HCT116 (cell line): Measurements from ENCODE around the gene TENT5A. TPM values are rescaled to one million over a fixed set of nuclear protein-coding genes. Genes with fewer than 3 reads are reported as not detected.

ENCODE experiments used
- ATAC-seq: fragments of 200-7000 bp; cut with Tn5 transposase; 2 replicates; pipeline ENCODE4 v1.9.1; 2020; ENCODE audit warnings: mild to moderate bottlenecking, moderate library complexity
- BruUV-seq: library from RNA; stranded (reverse); fragments of 400-500 nt; replicated peaks from 2 replicates; lab custom pipeline; 2021; lab: Mats Ljungman, UMichigan
- CTCF ChIA-PET: fragments of 300-600 bp; sonication (Branson Sonifier 250); formaldehyde crosslinking; loops from one replicate; lab custom pipeline; 2021; ENCODE audit warnings: antibody characterized with exemption; lab: Charles Lee
- POLR2A ChIA-PET: fragments of 300-600, 350-600 bp; sonication (Branson Sonifier 250); formaldehyde crosslinking; loops from one replicate; lab custom pipeline; 2021; ENCODE audit warnings: antibody characterized with exemption; lab: Charles Lee
- RAD21 ChIA-PET, 2 experiments: fragments of 300-600 bp; sonication (Branson Sonifier 250); formaldehyde crosslinking; loops; one replicate each; lab custom pipeline; 2023; ENCODE audit warnings: low total read pairs in 2 of 2; ENCODE audit not compliant: uncharacterized antibody in 2 of 2, unreplicated experiment in 2 of 2, low non-redundant PET in 1 of 2; lab: Charles Lee
- DNase-seq: peaks from one replicate; pipeline ENCODE4 v3.0.0-alpha.2; 2010; ENCODE audit warnings: low read depth, low spot score
- H2AFZ ChIP-seq: fragments of 200-600 bp; shearing (Covaris generic), sonication (generic); 2 replicates; pipeline ENCODE4 v1.6.1; 2017; ENCODE audit warnings: low read depth, mixed run types, mixed read lengths, antibody characterized with exemption, low read length; ENCODE audit not compliant: poor library complexity, severe bottlenecking
- H3K27ac ChIP-seq: 2 replicates; pipeline ENCODE4 v1.5.1; 2012; ENCODE audit warnings: low read depth, low read length
- H3K27me3 ChIP-seq: fragments of 200-600 bp; sonication (generic); 2 replicates; pipeline ENCODE4 v1.6.1; 2016; ENCODE audit warnings: mixed run types, low read length, mixed read lengths; ENCODE audit not compliant: insufficient read depth
- H3K36me3 ChIP-seq, 2 experiments: fragments of 200-500 bp in 1 of 2; fragments of 200-600 bp in 1 of 2; sonication (Bioruptor generic) in 1 of 2; sonication (generic) in 1 of 2; 2 replicates each; pipeline versions ENCODE4 v1.5.1 to v1.6.1; 2014 to 2016; ENCODE audit warnings: low read length in 2 of 2, inconsistent platforms in 1 of 2, mixed read lengths in 1 of 2, mixed run types in 1 of 2; ENCODE audit not compliant: insufficient read depth in 2 of 2, control insufficient read depth in 1 of 2
- H3K4me1 ChIP-seq, 2 experiments: fragments of 200-600 bp in 1 of 2; sonication (generic) in 1 of 2; 2 replicates each; pipeline versions ENCODE4 v1.5.1 to v1.6.1; 2012 to 2017; ENCODE audit warnings: low read length in 2 of 2, inconsistent platforms in 1 of 2, mild to moderate bottlenecking in 1 of 2, mixed read lengths in 1 of 2, mixed run types in 1 of 2, moderate library complexity in 1 of 2; ENCODE audit not compliant: insufficient read depth in 2 of 2, control insufficient read depth in 1 of 2
- H3K4me2 ChIP-seq: fragments of 200-600 bp; sonication (generic); 2 replicates; pipeline ENCODE4 v1.6.1; 2017; ENCODE audit warnings: mixed run types, low read length, mixed read lengths
- H3K4me3 ChIP-seq, 2 experiments: fragments of 200-600 bp in 1 of 2; sonication (generic) in 1 of 2; replicated peaks in 1 of 2; 2 replicates each; pipeline ENCODE4 v1.5.1; 2011 to 2016; ENCODE audit warnings: low read length in 2 of 2, control low read depth in 1 of 2, low read depth in 1 of 2, mild to moderate bottlenecking in 1 of 2, mixed read lengths in 1 of 2, mixed run types in 1 of 2
- H3K79me2 ChIP-seq: fragments of 200-600 bp; sonication (generic); 2 replicates; pipeline ENCODE4 v1.6.1; 2017; ENCODE audit warnings: mild to moderate bottlenecking, mixed run types, low read length, moderate library complexity, mixed read lengths; ENCODE audit not compliant: insufficient read depth
- H3K9ac ChIP-seq: fragments of 200-600 bp; sonication (generic); 2 replicates; pipeline ENCODE4 v1.6.1; 2016; ENCODE audit warnings: low read length, mixed read lengths
- H3K9me2 ChIP-seq: fragments of 200-600 bp; sonication (generic), shearing (Covaris generic); 2 replicates; pipeline ENCODE4 v1.6.1; 2017; ENCODE audit warnings: mixed run types, mild to moderate bottlenecking, moderate library complexity; ENCODE audit not compliant: insufficient read depth
- H3K9me3 ChIP-seq, 2 experiments: fragments of 200-500 bp in 1 of 2; fragments of 200-600 bp in 1 of 2; sonication (Bioruptor generic) in 1 of 2; sonication (generic) in 1 of 2; 2 replicates each; pipeline ENCODE4 v1.6.1; 2014 to 2017; ENCODE audit warnings: low read length in 2 of 2, mixed read lengths in 2 of 2, inconsistent platforms in 1 of 2, low read depth in 1 of 2, mild to moderate bottlenecking in 1 of 2, mixed run types in 1 of 2, moderate library complexity in 1 of 2; ENCODE audit not compliant: control insufficient read depth in 1 of 2, insufficient read depth in 1 of 2
- H4K20me1 ChIP-seq: fragments of 200-600 bp; sonication (generic), shearing (Covaris generic); 2 replicates; pipeline ENCODE4 v1.6.1; 2017; ENCODE audit warnings: mixed run types, mild to moderate bottlenecking, moderate library complexity; ENCODE audit not compliant: insufficient read depth
- CBX3 ChIP-seq: IDR thresholded peaks from 2 replicates; pipeline ENCODE4 v1.6.1; 2012; ENCODE audit warnings: low read depth
- CEBPB ChIP-seq: IDR thresholded peaks from 2 replicates; pipeline ENCODE4 v1.6.1; 2012; ENCODE audit warnings: low read depth
- ELF1 ChIP-seq: IDR thresholded peaks from 2 replicates; pipeline ENCODE4 v1.6.1; 2012; ENCODE audit warnings: low read depth, borderline replicate concordance
- EZH2 ChIP-seq: fragments of 200-600 bp; sonication (generic); IDR thresholded peaks from 2 replicates; pipeline ENCODE4 v1.6.1; 2017; ENCODE audit warnings: antibody characterized with exemption, mixed run types
- POLR2A ChIP-seq: IDR thresholded peaks from 2 replicates; pipeline ENCODE4 v1.7.0; 2011; ENCODE audit warnings: borderline replicate concordance; ENCODE audit not compliant: insufficient read depth, insufficient read length; ENCODE audit errors: extremely low read depth
- RAD21 ChIP-seq: IDR thresholded peaks from 2 replicates; pipeline ENCODE4 v1.6.1; 2012; ENCODE audit warnings: low read depth, mild to moderate bottlenecking
- SRF ChIP-seq: IDR thresholded peaks from 2 replicates; pipeline ENCODE4 v1.6.1; 2012; ENCODE audit warnings: low read depth
- YY1 ChIP-seq: IDR thresholded peaks from 2 replicates; pipeline ENCODE4 v1.6.1; 2011; ENCODE audit warnings: low read length, low read depth, moderate library complexity, mild to moderate bottlenecking; ENCODE audit not compliant: insufficient replicate concordance; ENCODE audit errors: extremely low read depth
- intact Hi-C: fragments of 100-400 bp; cut with micrococcal nuclease; formaldehyde crosslinking; loops from 2 replicates; pipeline ENCODE4 v1.10.0; 2022
- total RNA-seq: library from RNA; stranded (reverse); gene quantifications from one replicate; pipeline ENCODE4 v1.2.1, GENCODE V29; 2021; ENCODE audit not compliant: unreplicated experiment
- TF ChIP-seq, protein P1 (sequence below), 3 experiments: fragments of 200-600 bp in 1 of 3; sonication (generic) in 1 of 3; IDR thresholded peaks in 2 of 3; conservative IDR thresholded peaks in 1 of 3; 2 replicates each; pipeline ENCODE4 v1.5.1; 2012 to 2017; ENCODE audit warnings: low read depth in 2 of 3, low read length in 2 of 3, antibody characterized with exemption in 1 of 3, borderline replicate concordance in 1 of 3, control low read depth in 1 of 3, mild to moderate bottlenecking in 1 of 3, mixed read lengths in 1 of 3, mixed run types in 1 of 3, moderate library complexity in 1 of 3; ENCODE audit not compliant: insufficient read depth in 1 of 3
- TF ChIP-seq, protein P2 (sequence below): IDR thresholded peaks from 2 replicates; pipeline ENCODE4 v1.6.1; 2012
- TF ChIP-seq, protein P3 (sequence below): IDR thresholded peaks from 2 replicates; pipeline ENCODE4 v1.6.1; 2011; ENCODE audit warnings: mild to moderate bottlenecking, low read length, moderate library complexity; ENCODE audit not compliant: insufficient replicate concordance; ENCODE audit errors: extremely low read depth

The TENT5A gene
- total RNA-seq, 1 experiment from 2014 or later, result 11.2 TPM

DNA sequence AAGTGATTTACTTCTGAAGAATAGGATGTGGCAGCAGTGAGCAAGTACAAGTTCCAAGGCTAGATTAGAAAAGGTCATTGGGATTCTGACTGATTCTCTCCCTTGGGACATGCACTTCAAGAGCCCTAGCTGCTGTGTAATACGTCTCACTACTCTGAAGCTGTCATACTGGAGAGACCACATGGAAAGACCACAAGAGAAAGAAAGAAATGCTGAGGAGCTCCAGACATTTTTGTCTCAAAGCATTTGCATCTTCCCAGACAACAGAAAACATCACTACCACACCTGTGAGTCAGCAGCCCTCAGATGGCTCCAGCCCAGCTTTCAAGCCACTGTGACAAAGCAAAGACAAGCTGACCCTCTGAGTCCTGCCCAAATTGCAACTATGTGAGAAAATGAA, 20.7 kb downstream of the TENT5A start:
- H3K9me3 ChIP-seq, result no peaks in the 10 kb centered on the region
- BruUV-seq, result no TSS peak
- intact Hi-C loops, result no loop called here
- H3K9ac ChIP-seq, result no peak overlapping the region
- TF ChIP-seq, protein P1, sequence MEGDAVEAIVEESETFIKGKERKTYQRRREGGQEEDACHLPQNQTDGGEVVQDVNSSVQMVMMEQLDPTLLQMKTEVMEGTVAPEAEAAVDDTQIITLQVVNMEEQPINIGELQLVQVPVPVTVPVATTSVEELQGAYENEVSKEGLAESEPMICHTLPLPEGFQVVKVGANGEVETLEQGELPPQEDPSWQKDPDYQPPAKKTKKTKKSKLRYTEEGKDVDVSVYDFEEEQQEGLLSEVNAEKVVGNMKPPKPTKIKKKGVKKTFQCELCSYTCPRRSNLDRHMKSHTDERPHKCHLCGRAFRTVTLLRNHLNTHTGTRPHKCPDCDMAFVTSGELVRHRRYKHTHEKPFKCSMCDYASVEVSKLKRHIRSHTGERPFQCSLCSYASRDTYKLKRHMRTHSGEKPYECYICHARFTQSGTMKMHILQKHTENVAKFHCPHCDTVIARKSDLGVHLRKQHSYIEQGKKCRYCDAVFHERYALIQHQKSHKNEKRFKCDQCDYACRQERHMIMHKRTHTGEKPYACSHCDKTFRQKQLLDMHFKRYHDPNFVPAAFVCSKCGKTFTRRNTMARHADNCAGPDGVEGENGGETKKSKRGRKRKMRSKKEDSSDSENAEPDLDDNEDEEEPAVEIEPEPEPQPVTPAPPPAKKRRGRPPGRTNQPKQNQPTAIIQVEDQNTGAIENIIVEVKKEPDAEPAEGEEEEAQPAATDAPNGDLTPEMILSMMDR (IDR thresholded peaks at IDR 0.05 in 2 of 3, conservative IDR thresholded peaks at IDR 0.05 in 1 of 3; ENCODE audit: borderline replicate concordance in 1 of 3, insufficient read depth in 1 of 3, low read depth in 2 of 3, low read length in 2 of 3), result no peak
- TF ChIP-seq, protein P2, sequence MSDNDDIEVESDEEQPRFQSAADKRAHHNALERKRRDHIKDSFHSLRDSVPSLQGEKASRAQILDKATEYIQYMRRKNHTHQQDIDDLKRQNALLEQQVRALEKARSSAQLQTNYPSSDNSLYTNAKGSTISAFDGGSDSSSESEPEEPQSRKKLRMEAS, result no peak
- no peak for TF ChIP-seq SRF
- TF ChIP-seq ELF1, result no peak
- TF ChIP-seq RAD21, result no peak
- TF ChIP-seq POLR2A, result no peak
- no peak overlapping the region for H3K27ac ChIP-seq
- POLR2A ChIA-PET, result interaction anchor here (1.1 kb wide), 1 partner anchor 20 kb away, joined by 3 read pairs; no protein-coding TSS in a partner anchor
- no peak overlapping the region for H3K4me3 ChIP-seq
- ATAC-seq (no peak), DNase-seq (no peak)
- H3K9me2 ChIP-seq, result no peaks in the 10 kb centered on the region
- H3K4me2 ChIP-seq, result no peak overlapping the region
- no peaks in the 10 kb centered on the region for H3K79me2 ChIP-seq
- no peak overlapping the region for H2AFZ ChIP-seq
- RAD21 ChIA-PET, result no interaction called here
- no peaks in the 10 kb centered on the region for H4K20me1 ChIP-seq
- CTCF ChIA-PET, result no interaction called here
- H3K4me1 ChIP-seq, result peaks cover 0 to 6% of the 10 kb centered on the region in 2 experiments; a peak in 1 of 4 replicates
- no peaks in the 10 kb centered on the region for H3K36me3 ChIP-seq
- no peaks in the 10 kb centered on the region for H3K27me3 ChIP-seq

DNA sequence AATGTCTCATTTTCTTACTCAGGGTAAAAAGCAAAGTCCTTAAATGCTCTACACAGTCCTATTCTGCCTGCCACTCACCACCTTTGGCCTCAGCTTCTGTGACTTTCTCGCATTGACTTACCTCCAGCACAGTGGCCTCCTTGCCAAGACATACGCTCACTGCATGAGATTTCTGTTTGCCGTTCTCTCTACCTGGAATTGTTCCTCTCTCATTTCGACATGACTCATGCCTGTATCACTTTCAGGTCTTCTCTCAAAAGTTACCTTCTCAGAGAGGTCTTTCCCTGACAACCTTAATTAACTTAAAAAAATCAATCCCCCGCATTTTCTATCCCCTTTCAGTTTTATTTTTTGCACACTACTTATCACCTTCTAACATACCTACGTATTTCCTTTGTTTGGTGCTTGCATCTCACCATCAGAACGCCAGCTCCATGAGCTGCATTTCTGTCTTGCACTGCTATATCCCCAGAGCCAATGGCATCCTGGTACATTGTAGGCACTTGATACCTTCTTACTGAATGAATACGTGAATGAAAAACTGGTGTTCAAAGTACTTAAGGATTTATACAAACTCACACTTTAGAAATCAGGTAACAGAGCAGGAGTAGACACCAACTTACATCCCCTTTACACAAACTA, 24.5 kb downstream of the TENT5A start:
- H3K9ac ChIP-seq, result no peak overlapping the region
- H4K20me1 ChIP-seq, result no peaks in the 10 kb centered on the region
- H3K27me3 ChIP-seq, result no peaks in the 10 kb centered on the region
- H3K9me2 ChIP-seq, result no peaks in the 10 kb centered on the region
- no peaks in the 10 kb centered on the region for H3K36me3 ChIP-seq
- intact Hi-C loops, result no loop called here
- peaks cover 0 to 6% of the 10 kb centered on the region in 2 experiments; a peak in 1 of 4 replicates for H3K4me1 ChIP-seq
- DNase-seq (no peak), ATAC-seq (no peak)
- POLR2A ChIA-PET, result no interaction called here
- no peaks in the 10 kb centered on the region for H3K79me2 ChIP-seq
- RAD21 ChIA-PET, result no interaction called here
- H3K9me3 ChIP-seq, result no peaks in the 10 kb centered on the region
- no peak overlapping the region for H3K4me2 ChIP-seq
- CTCF ChIA-PET, result no interaction called here
- no peak overlapping the region for H3K27ac ChIP-seq
- no peak overlapping the region for H3K4me3 ChIP-seq
- no peak for TF ChIP-seq CBX3
- TF ChIP-seq RAD21, result no peak
- TF ChIP-seq EZH2, result no peak
- TF ChIP-seq CEBPB, result no peak
- TF ChIP-seq, protein P3, sequence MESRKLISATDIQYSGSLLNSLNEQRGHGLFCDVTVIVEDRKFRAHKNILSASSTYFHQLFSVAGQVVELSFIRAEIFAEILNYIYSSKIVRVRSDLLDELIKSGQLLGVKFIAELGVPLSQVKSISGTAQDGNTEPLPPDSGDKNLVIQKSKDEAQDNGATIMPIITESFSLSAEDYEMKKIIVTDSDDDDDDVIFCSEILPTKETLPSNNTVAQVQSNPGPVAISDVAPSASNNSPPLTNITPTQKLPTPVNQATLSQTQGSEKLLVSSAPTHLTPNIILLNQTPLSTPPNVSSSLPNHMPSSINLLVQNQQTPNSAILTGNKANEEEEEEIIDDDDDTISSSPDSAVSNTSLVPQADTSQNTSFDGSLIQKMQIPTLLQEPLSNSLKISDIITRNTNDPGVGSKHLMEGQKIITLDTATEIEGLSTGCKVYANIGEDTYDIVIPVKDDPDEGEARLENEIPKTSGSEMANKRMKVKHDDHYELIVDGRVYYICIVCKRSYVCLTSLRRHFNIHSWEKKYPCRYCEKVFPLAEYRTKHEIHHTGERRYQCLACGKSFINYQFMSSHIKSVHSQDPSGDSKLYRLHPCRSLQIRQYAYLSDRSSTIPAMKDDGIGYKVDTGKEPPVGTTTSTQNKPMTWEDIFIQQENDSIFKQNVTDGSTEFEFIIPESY, result no peak
- no peak for TF ChIP-seq YY1
- no TSS peak for BruUV-seq
- H2AFZ ChIP-seq, result no peak overlapping the region
